Kidney (tissue), 14 donors: ENCODE measurements around the gene REEP6. TPM values are rescaled to one million over a fixed set of nuclear protein-coding genes. Genes with fewer than 3 reads are reported as not detected.

Source experiments
- DNase-seq, 5 donors: peaks; one replicate each; pipeline ENCODE4 v3.0.0-alpha.2; 2013 to 2020
- FAIRE-seq: peaks from 2 replicates; lab custom pipeline; 2012; peaks lifted over from hg19 to GRCh38; lab: Jason Lieb, UNC
- H3K27ac ChIP-seq, 2 donors: one replicate each; pipeline ENCODE4 v1.7.0; 2013; ENCODE audit warnings: low read depth in 2 of 2, low read length in 2 of 2, inconsistent platforms in 1 of 2
- H3K27me3 ChIP-seq: one replicate; pipeline ENCODE4 v1.7.1; 2013; ENCODE audit warnings: low read length, inconsistent platforms; ENCODE audit not compliant: control insufficient read depth, insufficient read depth
- H3K36me3 ChIP-seq, 3 donors: one replicate each; pipeline versions ENCODE4 v1.7.0 to v1.7.1; 2013; ENCODE audit warnings: low read length in 3 of 3, control low read depth in 1 of 3, inconsistent platforms in 1 of 3; ENCODE audit not compliant: insufficient read depth in 3 of 3, control insufficient read depth in 2 of 3
- H3K4me1 ChIP-seq, 3 donors: one replicate each; pipeline versions ENCODE4 v1.7.0 to v1.7.1; 2013; ENCODE audit warnings: low read length in 3 of 3, inconsistent platforms in 1 of 3, low read depth in 1 of 3; ENCODE audit not compliant: control insufficient read depth in 2 of 3, insufficient read depth in 2 of 3
- H3K4me3 ChIP-seq, 3 donors: one replicate each; pipeline versions ENCODE4 v1.7.0 to v1.8.1; 2013; ENCODE audit warnings: low read length in 3 of 3, control low read depth in 1 of 3, inconsistent platforms in 1 of 3
- H3K9ac ChIP-seq, 3 donors: one replicate each; pipeline versions ENCODE4 v1.7.0 to v1.7.1; 2013; ENCODE audit warnings: low read length in 3 of 3, control low read depth in 1 of 3, inconsistent platforms in 1 of 3
- H3K9me3 ChIP-seq, 3 donors: one replicate each; pipeline versions ENCODE4 v1.7.0 to v1.7.1; 2013; ENCODE audit warnings: low read length in 3 of 3, control low read depth in 1 of 3, inconsistent platforms in 1 of 3; ENCODE audit not compliant: control insufficient read depth in 2 of 3, insufficient read depth in 1 of 3
- intact Hi-C: fragments of 100-400 bp; cut with DNase I; formaldehyde crosslinking; loops from one replicate; pipeline ENCODE4 v1.11.1; 2022
- polyA plus RNA-seq: library from polyadenylated mRNA; stranded (reverse); fragments of 350-450 nt; fragmentation: Illumina TruSeq; extraction: RNeasy Lipid Tissue Mini Kit (QIAGEN cat#74804); gene quantifications from one replicate; pipeline ENCODE4 v1.2.3, GENCODE V29; 2014; ENCODE audit warnings: low read depth, low replicate concordance; ENCODE audit not compliant: insufficient read depth
- total RNA-seq: library from RNA; stranded (reverse); fragmentation: NEBNext Ultra II Directional; extraction: Animal tissue kit (Norgen Biotek cat#: 25700); gene quantifications from one replicate; pipeline ENCODE4 v1.2.1, GENCODE V29; 2021
- TF ChIP-seq, protein P1 (sequence below): IDR thresholded peaks from 3 replicates; pipeline ENCODE4 v1.5.1; 2012; ENCODE audit warnings: mild to moderate bottlenecking, moderate library complexity, borderline replicate concordance; ENCODE audit not compliant: insufficient read depth; ENCODE audit errors: extremely low read depth
- donor health status: control.
- donor health status: control.
- donor health status: control.
- donor health status: control.
- donor health status: control.
- donor health status: DM: yes; HTN: yes; CAD: no.
- donor health status: Normal renal cell carcinoma (clear cell type).

Gene REEP6
- total and polyA plus RNA-seq, 2 donors from 2014 or later: 9.6 to 60.0 TPM

DNA sequence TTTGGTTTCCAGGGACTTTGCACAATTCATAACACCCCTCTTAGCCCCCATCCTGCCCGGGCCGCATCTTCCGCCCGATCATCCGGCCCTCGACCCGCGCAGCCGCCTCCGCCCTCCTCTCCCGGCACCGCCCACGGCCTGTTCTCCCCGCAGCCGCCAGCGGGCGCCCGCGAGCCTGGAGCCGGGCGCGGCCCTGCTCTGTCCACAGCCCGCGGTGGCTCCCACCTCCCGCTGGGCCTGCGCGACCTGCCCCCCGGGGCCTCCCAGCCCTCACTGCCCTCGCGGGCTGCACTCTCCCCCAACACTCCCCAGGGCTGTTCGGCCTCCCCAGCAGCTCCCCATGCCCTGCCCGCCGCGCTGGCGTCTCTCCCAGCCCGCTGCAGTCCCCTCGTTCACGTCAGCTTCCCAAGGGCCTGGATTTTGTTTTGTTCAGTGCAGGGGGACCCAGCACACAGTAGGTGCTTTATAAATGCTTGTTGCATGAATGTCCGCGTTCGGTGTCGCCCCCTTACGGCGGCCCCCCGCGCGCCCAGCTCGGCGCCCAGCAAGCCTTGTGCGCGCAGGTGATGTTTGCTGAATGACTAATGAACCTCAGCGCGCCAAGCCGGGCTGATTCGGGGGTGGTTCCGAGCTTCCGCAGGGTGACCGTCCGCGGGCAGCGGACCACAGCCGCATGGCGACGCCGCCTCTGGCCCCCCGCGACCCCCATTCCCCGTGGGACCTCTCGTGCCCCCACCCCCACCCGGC, 45.6 kb upstream of the REEP6 start:
- H3K27ac ChIP-seq: no peak overlapping the region
- no peaks in the 10 kb centered on the region for H3K9me3 ChIP-seq
- H3K4me3 ChIP-seq: no peak overlapping the region
- peaks cover 0 to 8% (median 0%) of the 10 kb centered on the region in 3 donors for H3K4me1 ChIP-seq
- H3K36me3 ChIP-seq: peaks cover 2 to 15% (median 11%) of the 10 kb centered on the region in 3 donors
- FAIRE-seq (no peak), DNase-seq (peak; percentile 70 to 86 (median 83))
- intact Hi-C loops: no loop called here
- TF ChIP-seq, protein P1, sequence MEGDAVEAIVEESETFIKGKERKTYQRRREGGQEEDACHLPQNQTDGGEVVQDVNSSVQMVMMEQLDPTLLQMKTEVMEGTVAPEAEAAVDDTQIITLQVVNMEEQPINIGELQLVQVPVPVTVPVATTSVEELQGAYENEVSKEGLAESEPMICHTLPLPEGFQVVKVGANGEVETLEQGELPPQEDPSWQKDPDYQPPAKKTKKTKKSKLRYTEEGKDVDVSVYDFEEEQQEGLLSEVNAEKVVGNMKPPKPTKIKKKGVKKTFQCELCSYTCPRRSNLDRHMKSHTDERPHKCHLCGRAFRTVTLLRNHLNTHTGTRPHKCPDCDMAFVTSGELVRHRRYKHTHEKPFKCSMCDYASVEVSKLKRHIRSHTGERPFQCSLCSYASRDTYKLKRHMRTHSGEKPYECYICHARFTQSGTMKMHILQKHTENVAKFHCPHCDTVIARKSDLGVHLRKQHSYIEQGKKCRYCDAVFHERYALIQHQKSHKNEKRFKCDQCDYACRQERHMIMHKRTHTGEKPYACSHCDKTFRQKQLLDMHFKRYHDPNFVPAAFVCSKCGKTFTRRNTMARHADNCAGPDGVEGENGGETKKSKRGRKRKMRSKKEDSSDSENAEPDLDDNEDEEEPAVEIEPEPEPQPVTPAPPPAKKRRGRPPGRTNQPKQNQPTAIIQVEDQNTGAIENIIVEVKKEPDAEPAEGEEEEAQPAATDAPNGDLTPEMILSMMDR: peak; percentile 87
- H3K9ac ChIP-seq: no peak overlapping the region
- peaks cover 9% of the 10 kb centered on the region for H3K27me3 ChIP-seq

DNA sequence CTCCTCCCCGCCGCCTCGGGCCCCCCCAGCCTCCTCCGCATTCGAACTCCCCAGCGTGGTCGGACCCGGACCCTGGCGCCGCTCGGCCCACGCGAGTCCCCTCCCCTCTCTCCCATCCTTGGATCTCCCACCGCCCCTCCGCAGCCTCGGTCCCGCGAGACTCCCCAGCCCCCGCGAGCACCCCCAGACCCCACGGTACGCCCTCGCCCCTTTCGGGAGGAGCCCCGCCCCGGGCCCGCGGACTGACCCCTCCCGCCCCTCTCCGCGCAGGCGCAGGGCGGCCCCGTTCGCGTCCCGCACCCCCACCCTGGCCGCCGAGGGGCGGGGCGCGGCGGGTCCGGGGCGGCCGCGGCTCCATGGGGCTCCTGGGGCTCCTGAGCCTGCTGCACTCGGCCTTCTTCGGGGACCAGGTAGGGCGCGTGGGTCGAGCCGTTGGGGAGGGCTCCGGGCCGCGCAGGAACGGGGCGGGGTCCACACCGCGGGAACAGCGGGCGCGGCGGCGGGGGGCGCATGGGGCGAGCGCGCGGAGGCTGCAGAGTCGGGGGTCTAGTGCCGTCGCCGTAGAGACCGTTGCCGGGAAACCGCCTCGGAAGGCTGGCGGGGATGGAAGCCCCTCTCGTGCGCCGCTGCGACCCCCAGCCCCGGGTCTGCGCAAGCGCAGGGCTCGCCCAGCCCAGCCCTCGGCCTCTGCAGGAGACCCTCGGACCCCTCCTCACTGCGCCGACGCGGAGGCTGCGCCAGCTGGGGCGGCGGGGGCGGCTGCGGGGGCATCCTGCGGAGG, 44.9 kb upstream of the REEP6 start:
- H3K9me3 ChIP-seq: no peaks in the 10 kb centered on the region
- H3K9ac ChIP-seq: no peak overlapping the region
- H3K4me1 ChIP-seq: peaks cover 0 to 6% (median 0%) of the 10 kb centered on the region in 3 donors
- peaks cover 0 to 7% (median 5%) of the 10 kb centered on the region in 3 donors for H3K36me3 ChIP-seq
- TF ChIP-seq, protein P1: no peak
- no peak overlapping the region for H3K27ac ChIP-seq
- intact Hi-C loops: no loop called here
- peaks cover 17% of the 10 kb centered on the region for H3K27me3 ChIP-seq
- FAIRE-seq (no peak), DNase-seq (peak in 3 of 5 donors; percentile 60 to 81 (median 74))
- no peak overlapping the region for H3K4me3 ChIP-seq

DNA sequence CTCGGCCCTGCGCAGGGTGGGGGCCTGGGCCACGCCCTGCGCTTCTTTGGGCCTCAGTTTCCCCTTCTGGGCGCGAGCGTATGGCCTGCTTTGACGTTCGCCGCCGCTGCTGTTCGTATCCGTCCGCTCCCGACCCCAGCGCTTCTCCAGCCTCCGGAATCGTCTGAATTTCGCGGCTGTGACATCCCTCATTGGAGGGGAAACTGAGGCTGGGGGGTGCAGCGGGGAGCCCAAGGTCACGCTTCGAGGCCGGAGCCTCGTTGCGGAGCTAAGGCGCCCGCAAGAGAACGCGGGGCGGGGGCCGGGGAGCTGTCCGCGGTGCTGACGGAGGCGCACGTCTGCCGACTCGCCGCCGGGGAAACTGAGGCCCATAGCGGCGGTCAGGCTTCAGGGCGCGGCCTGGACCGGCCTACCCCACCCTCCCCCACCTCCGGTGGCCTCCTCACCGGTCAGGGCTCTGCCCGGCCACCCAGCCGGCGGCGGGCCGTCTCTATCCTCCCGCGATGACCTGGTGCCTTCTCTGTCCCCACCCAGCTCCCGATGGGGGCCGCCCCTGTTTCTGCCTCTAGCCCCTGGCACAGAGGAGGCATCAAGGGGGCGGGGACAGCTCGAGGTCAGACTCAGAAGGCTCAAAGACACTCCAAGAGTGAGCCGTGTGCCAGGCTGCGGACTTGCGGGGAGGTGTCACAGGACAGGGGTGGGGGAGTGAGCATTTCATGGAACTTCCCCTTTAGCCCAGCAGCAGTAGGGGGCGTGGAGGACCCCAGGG, 44.1 kb upstream of the REEP6 start:
- Histone ChIP-seq H3K9ac (no peak overlapping the region), H3K9me3 (no peaks in the 10 kb centered on the region), H3K4me3 (no peak overlapping the region), H3K27ac (no peak overlapping the region), H3K4me1 (peaks cover 0 to 6% (median 0%) of the 10 kb centered on the region in 3 donors), H3K27me3 (peaks cover 18% of the 10 kb centered on the region), H3K36me3 (peaks cover 0 to 4% (median under 1%) of the 10 kb centered on the region in 3 donors)
- intact Hi-C loops: no loop called here
- DNase-seq (peak in 2 of 5 donors; percentile 46 to 77), FAIRE-seq (no peak)
- TF ChIP-seq, protein P1: no peak
